ENCODE measurements around the gene SEMA6A.

DNA sequence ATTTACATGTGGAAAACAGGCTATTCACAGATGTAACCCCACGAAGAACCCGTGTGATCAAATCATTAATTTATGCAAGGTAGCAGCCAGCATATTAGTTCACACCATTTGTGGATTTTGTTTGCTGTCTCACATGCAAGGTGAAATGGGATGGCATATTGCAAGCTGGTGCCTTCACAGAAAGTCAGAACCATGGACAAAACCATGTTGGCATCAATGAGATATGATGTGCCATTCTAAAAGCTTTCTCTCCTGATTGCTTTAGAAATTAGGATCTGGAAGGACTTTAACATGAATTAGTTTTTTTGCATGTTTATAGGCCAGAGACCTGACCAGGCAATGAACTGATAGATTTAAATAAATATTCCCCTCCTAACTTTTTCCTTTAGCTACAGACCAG is 129.3 kb downstream of the SEMA6A start:
- TF ChIP-seq, protein P1, sequence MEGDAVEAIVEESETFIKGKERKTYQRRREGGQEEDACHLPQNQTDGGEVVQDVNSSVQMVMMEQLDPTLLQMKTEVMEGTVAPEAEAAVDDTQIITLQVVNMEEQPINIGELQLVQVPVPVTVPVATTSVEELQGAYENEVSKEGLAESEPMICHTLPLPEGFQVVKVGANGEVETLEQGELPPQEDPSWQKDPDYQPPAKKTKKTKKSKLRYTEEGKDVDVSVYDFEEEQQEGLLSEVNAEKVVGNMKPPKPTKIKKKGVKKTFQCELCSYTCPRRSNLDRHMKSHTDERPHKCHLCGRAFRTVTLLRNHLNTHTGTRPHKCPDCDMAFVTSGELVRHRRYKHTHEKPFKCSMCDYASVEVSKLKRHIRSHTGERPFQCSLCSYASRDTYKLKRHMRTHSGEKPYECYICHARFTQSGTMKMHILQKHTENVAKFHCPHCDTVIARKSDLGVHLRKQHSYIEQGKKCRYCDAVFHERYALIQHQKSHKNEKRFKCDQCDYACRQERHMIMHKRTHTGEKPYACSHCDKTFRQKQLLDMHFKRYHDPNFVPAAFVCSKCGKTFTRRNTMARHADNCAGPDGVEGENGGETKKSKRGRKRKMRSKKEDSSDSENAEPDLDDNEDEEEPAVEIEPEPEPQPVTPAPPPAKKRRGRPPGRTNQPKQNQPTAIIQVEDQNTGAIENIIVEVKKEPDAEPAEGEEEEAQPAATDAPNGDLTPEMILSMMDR (IDR thresholded peaks at IDR 0.05) = no peak
- no peak for TF ChIP-seq POLR2AphosphoS5 (IDR thresholded peaks at IDR 0.05)

All from breast epithelium (tissue), 3 donors.